Suppressor macrophage treated with lipopolysaccharide for 4 hours (primary cell): ENCODE measurements around the gene PDE5A.
"Not testable (repeated sequence)": the region's sequence is repeated elsewhere in the genome, so short reads cannot be mapped to it uniquely, and the experiment has no call there.

Experiments
- DNase-seq: peaks from one replicate; pipeline ENCODE4 v3.0.0-alpha.2; 2020

PDE5A gene

DNA sequence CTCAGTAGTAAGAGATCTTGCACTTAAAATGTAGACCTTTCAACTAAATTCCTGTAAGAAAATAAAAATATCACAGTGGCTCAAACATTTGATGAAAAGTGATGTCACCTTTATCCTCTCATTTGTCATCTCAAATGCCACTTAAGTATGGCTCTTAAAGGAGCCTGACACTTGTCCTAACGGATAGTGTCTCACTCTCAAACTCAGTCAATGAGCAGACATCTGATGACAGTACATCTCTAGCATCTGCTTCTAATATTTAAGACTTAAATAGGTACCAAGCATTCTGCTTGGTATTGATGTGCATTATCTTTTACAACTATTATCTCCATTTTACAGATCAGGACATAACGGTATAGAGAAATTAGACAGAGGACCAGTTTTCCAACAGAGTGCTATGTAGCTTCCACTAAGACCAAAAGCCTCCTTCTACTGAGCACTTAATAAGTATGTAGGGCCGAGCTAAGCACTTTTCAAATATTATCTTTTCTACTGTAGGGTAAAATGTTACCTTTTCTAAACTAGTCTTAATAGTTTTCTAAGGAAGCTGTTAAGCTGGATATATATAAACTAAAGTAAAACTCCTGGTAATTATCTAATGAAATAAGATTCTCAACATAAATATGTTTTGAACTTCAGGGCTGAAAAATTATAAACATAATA lies 110.2 kb downstream of the PDE5A start:
- DNase-seq, result no peak

DNA sequence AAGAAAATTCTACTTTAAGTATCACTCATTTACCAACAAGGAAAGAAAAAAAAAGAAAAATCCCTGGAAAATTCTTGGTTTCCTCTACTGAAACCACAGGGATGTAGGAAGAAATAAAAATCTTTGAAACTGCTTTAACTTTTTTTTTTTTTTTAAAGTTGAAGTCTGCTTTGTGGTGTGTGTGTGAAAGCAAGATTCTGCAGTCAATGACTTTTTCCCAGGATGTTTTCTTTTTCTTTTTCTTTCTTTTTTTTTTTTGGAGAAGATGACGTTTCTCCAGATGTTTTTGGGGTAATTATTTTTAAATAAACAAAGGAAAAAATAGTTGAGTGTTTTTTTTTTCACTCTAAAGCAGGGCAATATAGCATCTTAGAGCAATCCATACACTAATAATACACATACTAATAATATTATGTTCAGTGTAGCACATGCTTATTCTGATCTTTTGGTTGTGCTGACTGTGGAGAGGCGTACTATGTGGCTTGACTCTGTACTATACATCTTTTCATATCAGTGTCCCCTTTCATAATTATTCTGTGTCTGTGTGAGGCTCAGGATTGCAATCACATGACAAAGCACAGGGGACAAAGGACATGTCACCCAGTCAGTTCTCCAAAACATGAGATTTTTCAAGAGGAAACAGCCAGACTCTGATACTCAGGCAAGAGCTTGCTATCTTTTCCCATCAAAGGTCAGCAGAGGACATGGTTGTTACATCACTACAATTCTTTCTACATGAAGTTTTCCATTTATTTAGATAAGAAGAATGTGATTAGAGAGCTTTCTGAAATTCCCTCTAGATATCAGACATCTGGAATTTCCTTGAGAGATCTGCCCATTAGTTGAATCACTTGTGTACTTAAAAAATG lies 111.0 kb downstream of the PDE5A start:
- DNase-seq, result no peak

DNA sequence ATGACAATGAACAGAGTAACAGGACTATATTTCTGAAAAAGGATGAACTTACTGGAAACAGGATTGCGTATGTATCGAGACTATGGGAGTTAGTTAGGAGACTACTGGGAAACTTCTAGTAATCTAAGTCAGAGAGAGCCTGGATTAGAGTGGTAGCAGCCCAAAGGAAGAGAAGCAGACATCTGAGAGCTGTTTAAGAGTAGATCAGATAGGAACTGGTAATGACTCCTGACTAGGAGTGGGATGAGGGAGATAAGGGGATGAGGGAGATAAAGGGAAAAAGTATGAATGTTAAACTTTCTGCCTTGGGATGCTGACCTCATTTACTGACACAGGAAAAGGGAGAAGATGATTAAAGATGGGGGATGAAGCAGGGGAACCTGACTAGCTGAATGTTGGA lies 116.2 kb downstream of the PDE5A start:
- no peak for DNase-seq

DNA sequence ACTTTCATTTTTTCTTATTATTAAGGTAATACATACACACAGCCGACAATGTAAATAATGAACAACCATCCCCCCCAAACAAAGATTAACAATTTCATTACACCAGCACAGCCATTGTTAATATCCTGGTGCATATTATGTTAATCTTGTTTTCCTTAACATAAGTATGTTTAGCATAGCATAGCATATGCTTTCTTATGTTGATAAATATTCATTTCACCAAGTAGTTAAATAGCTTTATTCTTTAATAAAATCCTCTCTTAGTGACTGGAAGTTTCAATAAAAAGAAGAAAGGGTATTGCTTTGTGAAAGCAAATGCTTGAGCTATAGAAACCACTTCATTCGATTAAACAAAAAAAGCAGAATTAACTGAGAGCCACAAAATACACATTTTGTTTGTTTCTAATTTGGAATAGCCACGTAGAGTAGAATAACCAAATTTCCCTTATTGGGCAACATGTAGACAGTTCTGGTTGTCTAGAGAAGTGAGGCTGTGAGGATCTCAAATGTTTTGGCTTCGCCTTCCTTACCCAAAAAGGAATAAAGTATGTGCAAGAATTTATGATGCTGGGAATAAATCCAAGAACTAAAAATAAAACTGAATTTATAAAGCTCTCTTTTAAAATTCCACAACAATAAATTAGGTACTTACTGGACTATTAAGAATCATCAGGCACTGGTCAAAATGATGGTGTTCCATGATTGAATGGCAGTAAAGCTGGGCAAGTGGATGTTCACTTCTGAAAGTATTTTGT lies 118.0 kb downstream of the PDE5A start:
- no peak for DNase-seq

DNA sequence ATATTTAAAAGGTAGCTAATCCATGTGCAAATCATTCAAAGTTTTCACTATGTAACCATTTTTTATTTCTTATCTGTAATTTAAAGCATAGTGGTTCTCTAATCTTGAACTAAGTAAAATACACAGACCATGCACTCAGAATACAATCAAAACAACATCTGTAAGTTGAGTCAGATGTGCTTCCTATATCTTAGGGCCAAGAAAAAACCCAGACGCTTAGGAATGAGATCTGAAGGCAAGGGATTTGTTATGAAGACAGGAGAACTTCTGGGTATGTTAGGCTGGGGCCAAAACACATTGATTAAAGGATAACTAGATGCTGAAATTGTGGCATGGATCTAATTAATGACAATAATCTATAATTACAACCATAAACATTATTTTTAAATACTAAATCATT lies 120.3 kb downstream of the PDE5A start:
- no peak for DNase-seq

DNA sequence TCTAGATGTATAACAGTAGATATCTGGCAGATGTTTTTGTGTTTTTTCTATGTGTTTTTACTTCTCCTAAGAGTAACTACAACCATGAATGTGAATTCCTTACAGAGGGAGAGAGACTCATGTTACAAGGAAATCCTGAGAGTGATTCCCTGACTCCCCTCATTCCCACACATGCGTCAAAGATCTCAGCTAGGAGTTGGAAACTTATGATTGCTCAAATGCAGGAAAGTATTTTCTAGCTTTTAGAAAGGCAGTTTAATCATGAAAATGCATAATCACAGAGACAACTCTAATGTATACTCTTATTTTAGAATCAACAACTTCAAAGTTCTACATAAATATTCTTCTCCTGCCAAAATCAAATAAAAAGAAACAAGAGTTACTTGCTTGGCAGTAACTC lies 121.8 kb downstream of the PDE5A start:
- no peak for DNase-seq

DNA sequence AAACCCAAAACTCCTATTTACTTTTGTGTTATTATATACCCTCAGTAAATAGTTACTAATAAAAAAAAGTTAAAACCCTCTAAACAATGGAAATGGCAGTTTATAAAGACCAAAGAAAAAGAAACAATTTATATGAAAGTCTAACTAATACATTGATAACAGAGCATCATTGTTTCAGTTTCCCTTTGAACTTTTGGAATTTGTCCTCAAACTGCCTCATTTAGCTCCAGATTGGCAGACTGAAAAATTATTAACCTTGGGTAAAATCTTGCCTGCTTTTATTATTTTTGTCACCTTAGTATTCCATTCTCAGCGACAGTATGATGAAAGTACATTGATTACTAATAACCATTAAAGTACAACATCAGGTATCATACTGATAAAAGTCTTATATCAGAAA lies 124.0 kb downstream of the PDE5A start:
- DNase-seq, result no peak

DNA sequence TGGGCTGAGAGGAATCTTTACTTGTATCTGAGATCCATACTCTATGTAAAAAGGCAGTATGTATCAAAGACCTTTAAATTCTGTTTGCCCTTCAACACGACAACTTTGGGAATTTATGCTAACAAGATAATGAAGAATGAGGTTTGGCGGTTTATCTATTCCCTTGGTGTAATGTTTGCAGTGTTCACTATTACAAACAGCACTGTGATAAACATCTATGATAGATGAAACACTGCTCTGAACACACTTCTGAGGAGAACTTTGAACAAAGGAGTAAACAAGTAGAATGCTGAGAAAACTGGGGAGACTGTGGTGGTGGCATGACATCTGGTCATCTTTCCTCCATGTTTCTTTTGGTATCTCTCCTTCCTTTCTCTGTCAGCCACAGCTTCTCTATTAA lies 126.9 kb downstream of the PDE5A start:
- DNase-seq, result no peak

DNA sequence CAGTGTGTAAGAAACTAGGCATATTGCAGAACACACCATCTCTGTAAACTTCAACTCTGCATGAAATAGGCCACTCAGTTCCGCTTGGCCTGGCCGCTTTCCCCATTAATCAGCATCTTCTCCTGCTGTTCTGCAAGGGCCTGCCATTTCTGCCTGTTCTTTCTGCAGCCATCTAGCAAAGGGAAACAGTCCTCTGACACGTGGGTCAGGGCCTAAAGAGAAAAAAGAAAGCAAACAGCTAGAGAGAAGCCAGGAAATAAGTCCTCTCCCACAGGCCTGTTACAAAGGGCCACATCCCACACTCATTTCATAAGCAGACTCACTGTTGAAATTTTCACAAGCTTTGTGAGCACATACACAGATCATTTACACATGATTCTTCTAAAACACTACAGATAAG lies 130.1 kb downstream of the PDE5A start:
- peak; percentile 8 for DNase-seq

DNA sequence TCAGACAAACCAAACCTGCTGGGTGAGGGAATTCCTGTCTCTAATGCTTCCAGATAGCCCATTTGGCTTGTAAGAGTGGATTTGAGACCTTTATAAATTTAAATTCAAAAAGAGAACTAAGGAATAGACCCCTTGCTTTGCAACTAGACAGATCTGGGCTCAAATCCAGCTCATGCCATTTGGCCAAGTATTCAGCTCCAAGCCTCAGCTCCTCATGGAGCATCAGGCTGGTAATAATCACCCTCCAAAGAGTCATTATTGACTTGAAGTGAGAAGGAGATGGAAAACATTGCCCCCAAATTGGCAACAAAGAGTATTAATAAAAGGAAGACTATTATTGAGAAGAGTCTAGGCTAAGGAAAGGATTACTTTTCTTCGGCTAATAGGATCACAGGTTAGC lies 134.7 kb downstream of the PDE5A start:
- DNase-seq, result no peak

DNA sequence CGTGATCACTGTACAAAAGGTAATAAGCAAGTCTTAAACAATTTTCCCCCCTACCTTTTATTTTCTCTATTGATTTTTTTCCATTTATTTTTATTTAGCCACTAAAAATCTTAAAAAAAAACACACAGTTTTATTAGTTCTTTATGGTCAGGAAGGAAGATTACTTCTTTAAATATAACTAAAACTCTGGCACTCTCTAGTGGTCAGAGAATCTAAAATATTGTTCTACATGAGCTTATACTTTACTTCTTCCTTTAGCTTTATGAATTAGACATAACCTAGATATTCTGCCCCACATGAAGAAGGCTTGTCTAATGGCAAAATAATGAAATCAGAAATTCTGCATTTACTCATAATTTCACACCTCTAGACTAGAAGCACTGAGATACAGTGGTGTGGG lies 135.2 kb downstream of the PDE5A start:
- no peak for DNase-seq

DNA sequence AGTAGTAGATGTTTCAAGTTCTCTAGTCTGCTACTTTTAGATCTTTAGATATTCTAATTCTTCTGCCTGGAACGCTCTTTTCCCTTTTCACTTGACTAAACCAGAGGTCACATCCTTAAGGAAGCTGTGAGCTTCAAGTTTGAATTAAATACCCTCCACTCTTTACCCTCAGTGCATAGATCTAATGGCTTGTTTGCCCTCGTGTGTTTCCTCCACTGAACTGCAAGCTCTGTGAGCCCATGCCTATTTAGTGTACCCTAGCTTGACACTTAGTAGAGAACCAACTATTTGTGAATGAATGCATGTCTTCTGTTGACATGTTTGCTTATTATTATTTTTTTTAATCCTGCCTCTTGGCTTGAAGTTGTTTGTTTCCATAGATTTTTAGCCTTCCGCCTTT lies 138.3 kb downstream of the PDE5A start:
- DNase-seq, result no peak

DNA sequence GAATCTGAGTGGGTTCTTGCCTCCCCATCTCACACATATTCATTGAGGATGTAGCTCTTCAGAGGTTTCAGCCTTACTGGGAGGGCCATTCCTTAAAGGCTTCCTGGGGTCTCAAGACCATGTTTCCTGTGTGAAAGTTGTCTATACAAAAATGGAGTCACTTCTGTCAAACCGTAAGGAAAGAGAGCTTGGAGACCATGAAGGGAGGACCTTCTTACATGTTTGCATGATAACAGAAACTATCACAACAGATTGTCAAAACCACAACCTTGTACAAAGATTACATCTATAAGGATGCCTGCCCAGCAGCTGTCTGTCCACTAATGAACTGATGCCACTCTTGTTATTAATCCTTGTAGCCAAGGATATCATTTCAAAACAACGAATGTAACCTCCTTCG lies 139.3 kb downstream of the PDE5A start:
- no peak for DNase-seq

DNA sequence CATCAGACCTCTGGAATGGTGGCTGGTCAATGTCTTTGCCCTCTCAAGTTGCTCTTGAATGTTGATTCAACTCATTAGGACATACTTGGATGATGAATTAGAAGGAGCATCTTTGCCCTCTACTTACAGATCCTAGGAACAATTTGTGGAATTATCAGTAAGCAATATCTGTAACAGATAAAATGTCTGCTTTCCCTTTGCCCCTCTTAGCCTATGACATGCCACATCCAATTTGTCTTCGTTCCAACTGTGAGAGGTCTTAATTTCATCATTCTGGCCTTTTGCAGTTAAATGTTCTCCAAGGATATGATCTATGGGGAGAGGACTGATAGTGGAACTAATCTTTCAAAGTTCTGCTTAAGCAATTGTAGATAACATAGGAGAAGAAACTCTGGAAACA lies 148.3 kb downstream of the PDE5A start:
- no peak for DNase-seq

DNA sequence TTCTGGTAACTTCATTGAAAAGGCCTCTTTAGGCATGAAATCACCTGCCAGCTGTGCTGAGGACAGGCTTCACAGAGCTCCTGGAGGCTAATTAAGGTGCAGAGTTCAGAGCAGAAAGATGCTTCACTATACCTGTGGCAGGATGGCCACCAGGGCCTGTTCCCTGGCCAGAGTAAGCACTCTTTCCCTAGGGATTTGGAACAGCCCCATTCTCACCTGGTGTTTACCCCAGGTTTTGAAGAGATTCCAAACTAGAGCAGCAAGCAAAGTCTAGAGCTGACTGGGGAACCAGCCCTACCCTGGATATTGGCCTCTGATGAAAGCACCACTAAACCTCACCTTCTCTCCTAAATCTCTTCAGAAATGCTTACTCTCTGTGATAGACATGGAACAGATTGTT lies 148.8 kb downstream of the PDE5A start:
- DNase-seq, result no peak

DNA sequence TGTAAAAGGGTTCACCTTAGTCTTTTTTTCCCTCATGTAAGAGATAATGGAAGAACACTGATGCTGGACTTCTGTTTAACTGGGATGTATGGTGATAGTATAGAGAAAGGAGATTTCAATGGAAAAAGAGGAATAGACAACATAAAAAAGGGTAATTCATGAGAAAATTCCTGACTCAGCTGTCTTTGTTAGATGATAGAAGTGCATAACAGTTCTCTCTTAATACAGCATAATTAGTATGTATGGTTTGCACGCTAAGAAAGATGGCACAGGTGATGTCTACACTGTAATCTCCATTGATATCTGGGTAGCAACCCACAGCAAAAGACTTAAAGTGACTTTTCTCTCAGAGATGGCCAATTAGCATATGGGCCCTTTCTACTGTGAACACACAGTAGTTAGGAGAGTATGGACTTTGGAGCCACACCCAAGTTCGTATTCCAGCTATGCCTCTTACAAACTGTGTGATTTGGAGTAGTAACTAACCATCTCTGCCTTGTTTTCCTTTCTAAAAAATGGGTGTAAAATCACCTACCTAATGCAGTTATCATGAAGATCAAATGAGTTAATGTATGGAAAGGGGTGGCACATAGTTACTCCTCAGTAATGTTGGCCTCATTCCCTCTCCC lies 149.3 kb downstream of the PDE5A start:
- DNase-seq, result no peak

DNA sequence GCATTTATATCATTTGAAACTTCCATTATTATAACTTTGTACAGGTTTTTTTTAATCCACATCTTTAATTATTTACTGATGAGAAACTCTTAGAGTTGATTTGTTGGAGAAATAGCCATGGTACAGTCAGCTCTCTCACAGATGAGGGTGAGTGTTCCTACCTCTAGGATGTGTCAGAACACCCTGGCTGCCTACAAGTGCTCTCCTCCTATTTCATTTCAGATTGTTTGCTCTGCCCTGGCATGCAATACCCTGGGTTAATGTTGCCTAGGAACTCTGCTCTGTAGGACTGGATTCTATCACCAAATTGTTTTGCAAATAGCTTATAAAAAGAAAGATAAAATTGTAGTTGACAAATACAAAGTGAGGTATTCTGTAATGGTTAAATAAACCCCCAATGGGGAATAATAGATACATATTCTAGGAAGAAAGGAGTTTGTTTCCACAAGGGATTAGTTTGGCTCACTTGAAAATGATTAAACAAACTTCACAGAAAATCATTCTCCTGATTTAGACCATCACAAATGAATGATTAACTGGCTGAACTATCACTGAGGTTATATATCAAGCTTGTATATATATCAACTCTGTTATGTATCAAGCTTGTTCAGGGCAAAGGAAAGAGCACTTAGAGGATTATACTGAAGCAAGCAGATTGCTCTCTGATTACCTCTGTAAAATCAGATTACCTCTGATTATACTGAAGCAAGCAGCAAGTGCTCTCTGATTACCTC lies 150.0 kb downstream of the PDE5A start:
- DNase-seq, result no peak

DNA sequence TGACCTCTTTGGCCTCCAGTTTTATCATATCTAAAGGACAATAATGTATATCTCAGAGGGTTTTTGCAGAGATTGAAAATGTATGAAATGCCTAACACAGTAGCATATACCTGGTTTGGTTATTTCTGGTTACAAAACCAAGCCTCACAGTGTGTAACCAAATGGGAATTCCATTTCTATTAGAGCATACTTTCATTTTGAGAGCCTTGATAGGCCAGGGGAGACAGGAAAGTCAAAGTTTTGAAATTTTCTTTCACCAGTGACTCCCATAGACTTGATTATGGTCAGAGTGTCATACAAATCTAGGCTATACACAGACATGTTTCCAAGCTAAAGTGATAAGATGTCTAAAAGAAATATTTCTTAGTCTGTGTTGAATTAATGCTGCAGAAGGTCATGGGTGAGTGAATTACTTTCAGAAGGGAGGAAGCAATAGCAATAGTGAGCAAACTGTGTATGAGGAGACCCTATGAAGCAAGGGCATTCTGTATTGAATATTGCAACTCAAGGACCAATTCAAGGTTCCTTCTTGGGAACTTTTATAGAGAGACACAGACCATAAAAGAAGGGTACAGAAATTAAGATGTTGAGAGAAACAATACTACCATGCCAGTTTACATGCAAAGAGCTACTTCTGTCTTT lies 151.1 kb downstream of the PDE5A start:
- DNase-seq, result no peak

DNA sequence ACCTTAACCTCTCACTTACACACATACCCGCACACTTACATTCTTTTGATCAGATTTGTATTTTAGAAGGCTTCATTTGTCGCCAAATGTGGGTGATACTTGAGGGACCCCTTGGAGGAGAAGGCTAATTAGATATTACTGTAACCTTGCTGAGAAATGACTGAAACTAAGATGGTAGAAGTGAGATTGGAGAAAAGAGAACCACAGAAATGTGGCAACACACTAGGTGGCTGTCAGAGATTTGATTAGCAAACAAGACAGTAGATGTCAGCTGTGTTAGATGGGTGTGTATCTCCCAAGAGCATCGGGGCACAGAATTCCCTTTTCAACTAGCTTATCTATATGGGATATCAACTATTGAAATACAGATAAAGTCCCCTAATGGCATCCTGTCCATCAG lies 157.3 kb downstream of the PDE5A start:
- no peak for DNase-seq

DNA sequence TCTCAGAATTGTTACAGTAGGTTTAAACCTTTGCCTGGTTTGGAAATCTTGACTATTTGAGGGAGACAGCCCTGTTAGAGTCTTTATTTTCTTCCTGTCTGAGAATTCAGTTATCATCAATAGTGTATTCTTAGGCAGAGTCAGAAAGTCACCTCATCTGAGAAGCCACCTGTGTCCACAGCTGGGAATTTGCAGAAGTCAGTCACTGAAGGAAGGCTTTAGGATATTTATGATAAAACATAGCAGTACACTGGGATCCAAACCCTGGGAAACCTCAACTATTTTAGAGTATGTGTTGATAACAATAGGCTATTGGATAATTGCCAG lies 157.9 kb downstream of the PDE5A start:
- DNase-seq, result not testable (repeated sequence)

DNA sequence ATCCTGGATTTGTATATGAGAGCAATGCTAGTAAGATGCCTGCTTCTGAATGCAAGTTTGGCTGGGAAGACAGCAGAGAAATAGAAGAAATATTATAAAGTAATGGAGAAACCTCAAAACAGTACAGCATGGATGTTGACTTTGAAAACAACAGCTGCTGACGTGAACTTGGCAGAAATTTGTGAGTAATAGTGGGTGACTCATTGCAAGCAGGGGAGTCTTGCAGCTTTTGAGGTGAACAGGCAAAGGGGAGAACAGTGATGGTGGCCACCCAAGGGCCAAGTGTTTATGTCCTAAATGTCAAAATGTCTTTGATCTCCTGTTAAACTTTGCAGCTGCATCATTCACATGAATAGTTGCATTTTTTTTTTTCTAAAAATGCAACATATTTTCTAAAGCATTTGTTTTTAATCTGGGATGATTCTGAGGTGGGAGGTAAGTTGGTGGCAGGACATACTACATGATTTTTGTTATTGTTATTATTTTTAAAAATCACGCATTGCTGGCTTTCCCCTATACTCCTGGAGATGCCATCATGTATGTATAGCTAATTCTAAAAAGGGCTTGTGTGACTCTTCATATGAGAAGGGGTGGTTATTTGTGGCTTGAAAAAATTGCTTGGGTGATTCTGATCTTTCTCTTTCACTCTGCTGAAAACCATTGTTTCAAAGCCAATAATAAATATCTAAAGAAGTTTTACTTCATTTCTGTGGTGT lies 158.4 kb downstream of the PDE5A start:
- DNase-seq, result not testable (repeated sequence)

DNA sequence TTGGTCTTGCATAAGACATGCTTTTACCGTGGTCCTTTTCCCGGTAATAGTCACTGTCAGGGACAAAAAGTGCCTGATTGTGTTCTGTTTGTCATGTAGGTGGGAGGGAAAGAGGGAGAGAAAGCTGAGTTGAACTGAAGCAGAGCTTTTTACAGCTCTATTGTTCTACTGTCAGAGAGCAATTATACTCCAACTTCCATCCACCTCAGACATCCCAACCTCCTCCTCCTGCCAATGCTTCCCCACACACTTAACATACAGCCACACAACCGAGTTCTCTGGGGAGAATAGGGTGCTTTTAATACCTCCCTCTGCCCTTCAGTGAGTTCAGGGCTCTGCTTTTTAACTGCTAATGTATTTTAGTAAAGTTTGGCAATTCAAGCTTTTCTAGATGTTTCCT lies 159.6 kb downstream of the PDE5A start:
- DNase-seq, result not testable (repeated sequence)
